ENCODE results near the gene RMI2. TPM values are rescaled to one million over a fixed set of nuclear protein-coding genes. Genes with fewer than 3 reads are reported as not detected.

Gene RMI2
- total RNA-seq, 2 donors from 2014 or later: 55.2 to 62.3 TPM

GRCh38 chr16:11299865-11300559 is 45.2 kb upstream of the RMI2 start:
- H3K9ac ChIP-seq (ENCODE audit: extremely low read depth, low read length, poor library complexity, severe bottlenecking): no peak overlapping the region
- no peaks in the 10 kb centered on the region for H3K36me3 Mint-ChIP-seq (ENCODE audit: low read depth)
- H3K4me3 Mint-ChIP-seq: no peak overlapping the region
- DNase-seq: no peak
- no peaks in the 10 kb centered on the region for H3K9me3 ChIP-seq (ENCODE audit: control insufficient read depth, low read length)
- no peak overlapping the region for H3K27ac Mint-ChIP-seq
- H3K9me3 Mint-ChIP-seq: no peaks in the 10 kb centered on the region
- H3K27ac ChIP-seq (ENCODE audit: low read depth, low read length): no peak overlapping the region
- H3K4me1 Mint-ChIP-seq: peaks cover 25% of the 10 kb centered on the region
- WGBS, 2 experiments (ENCODE audit: insufficient coverage in 1 of 2, insufficient read length in 1 of 2): 91% methylated on average over 6 of the region's 6 CpGs; no CpG with 5 or more reads in 1 of the 2 experiments
- no peaks in the 10 kb centered on the region for H3K27me3 ChIP-seq (ENCODE audit: control insufficient read depth, insufficient read depth, low read length, poor library complexity, severe bottlenecking)
- H3K4me1 ChIP-seq (ENCODE audit: control insufficient read depth, insufficient read depth, low read length): peaks cover 10% of the 10 kb centered on the region
- no peak overlapping the region for H3K4me3 ChIP-seq (ENCODE audit: low read length)
- peaks cover 3% of the 10 kb centered on the region for H3K27me3 Mint-ChIP-seq (ENCODE audit: insufficient read depth)
- no peak for TF ChIP-seq CTCF (conservative IDR thresholded peaks at IDR 0.05)
- H3K36me3 ChIP-seq (ENCODE audit: control insufficient read depth, insufficient read depth, low read length): no peaks in the 10 kb centered on the region

- peaks cover 25% of the 10 kb centered on the region for H3K4me1 Mint-ChIP-seq
- H3K36me3 Mint-ChIP-seq (ENCODE audit: low read depth): no peaks in the 10 kb centered on the region
- WGBS, 2 experiments (ENCODE audit: insufficient coverage in 1 of 2, insufficient read length in 1 of 2): 91 to 94% methylated on average over 7 of the region's 7 CpGs
- Histone ChIP-seq H3K27me3 (ENCODE audit: control insufficient read depth, insufficient read depth, low read length, poor library complexity, severe bottlenecking) (no peaks in the 10 kb centered on the region), H3K27ac (ENCODE audit: low read depth, low read length) (no peak overlapping the region), H3K9me3 (ENCODE audit: control insufficient read depth, low read length) (no peaks in the 10 kb centered on the region), H3K36me3 (ENCODE audit: control insufficient read depth, insufficient read depth, low read length) (no peaks in the 10 kb centered on the region), H3K4me3 (ENCODE audit: low read length) (no peak overlapping the region), H3K9ac (ENCODE audit: extremely low read depth, low read length, poor library complexity, severe bottlenecking) (no peak overlapping the region), H3K4me1 (ENCODE audit: control insufficient read depth, insufficient read depth, low read length) (peaks cover 10% of the 10 kb centered on the region)
- no peaks in the 10 kb centered on the region for H3K9me3 Mint-ChIP-seq
- TF ChIP-seq CTCF (conservative IDR thresholded peaks at IDR 0.05): no peak
- no peak for DNase-seq
- H3K27me3 Mint-ChIP-seq (ENCODE audit: insufficient read depth): peaks cover 4% of the 10 kb centered on the region
- no peak overlapping the region for H3K27ac Mint-ChIP-seq
- no peak overlapping the region for H3K4me3 Mint-ChIP-seq
Measured at GRCh38 chr16:11300560-11300892, 44.7 kb upstream of the RMI2 start.

- Mint-ChIP-seq H3K36me3 (ENCODE audit: low read depth) (no peaks in the 10 kb centered on the region), H3K9me3 (no peaks in the 10 kb centered on the region), H3K4me3 (no peak overlapping the region), H3K4me1 (peaks cover 18% of the 10 kb centered on the region), H3K27me3 (ENCODE audit: insufficient read depth) (peaks cover 4% of the 10 kb centered on the region), H3K27ac (no peak overlapping the region)
- no peak overlapping the region for H3K27ac ChIP-seq (ENCODE audit: low read depth, low read length)
- no peak for TF ChIP-seq CTCF (conservative IDR thresholded peaks at IDR 0.05)
- no peak for DNase-seq
- H3K27me3 ChIP-seq (ENCODE audit: control insufficient read depth, insufficient read depth, low read length, poor library complexity, severe bottlenecking): no peaks in the 10 kb centered on the region
- H3K9ac ChIP-seq (ENCODE audit: extremely low read depth, low read length, poor library complexity, severe bottlenecking): no peak overlapping the region
- WGBS, 2 experiments (ENCODE audit: insufficient coverage in 1 of 2, insufficient read length in 1 of 2): 81 to 97% methylated on average over 3 to 4 of the region's 4 CpGs
- H3K4me1 ChIP-seq (ENCODE audit: control insufficient read depth, insufficient read depth, low read length): peaks cover 7% of the 10 kb centered on the region
- no peaks in the 10 kb centered on the region for H3K9me3 ChIP-seq (ENCODE audit: control insufficient read depth, low read length)
- H3K4me3 ChIP-seq (ENCODE audit: low read length): no peak overlapping the region
- no peaks in the 10 kb centered on the region for H3K36me3 ChIP-seq (ENCODE audit: control insufficient read depth, insufficient read depth, low read length)
Measured at GRCh38 chr16:11301645-11302501, 43.4 kb upstream of the RMI2 start.

Measured in endodermal cell (in vitro differentiated cells).